ENCODE data around the gene PHOX2A.
A peak's percentile ranks its signal among the peaks of the same experiment; 100 is the strongest.

Gene PHOX2A

DNA sequence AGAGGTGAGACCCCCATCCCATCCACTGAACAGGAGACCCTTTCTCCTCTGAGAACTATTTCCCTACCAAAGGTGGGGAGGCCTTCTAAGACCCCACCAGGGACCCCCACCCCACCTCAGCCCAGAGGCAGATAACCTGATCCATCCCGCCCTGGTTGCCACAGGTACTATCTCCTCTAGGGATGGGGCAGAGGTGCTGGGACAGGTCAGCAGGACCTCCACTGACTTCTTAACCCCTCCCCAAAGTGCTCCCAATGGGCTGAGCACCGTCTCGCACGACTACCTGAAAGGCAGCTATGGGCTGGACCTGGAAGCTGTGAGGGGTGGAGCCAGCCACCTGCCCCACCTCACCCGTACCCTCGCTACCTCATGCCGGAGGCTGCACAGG is 15.1 kb downstream of the PHOX2A start:
- TF ChIP-seq, protein P1, sequence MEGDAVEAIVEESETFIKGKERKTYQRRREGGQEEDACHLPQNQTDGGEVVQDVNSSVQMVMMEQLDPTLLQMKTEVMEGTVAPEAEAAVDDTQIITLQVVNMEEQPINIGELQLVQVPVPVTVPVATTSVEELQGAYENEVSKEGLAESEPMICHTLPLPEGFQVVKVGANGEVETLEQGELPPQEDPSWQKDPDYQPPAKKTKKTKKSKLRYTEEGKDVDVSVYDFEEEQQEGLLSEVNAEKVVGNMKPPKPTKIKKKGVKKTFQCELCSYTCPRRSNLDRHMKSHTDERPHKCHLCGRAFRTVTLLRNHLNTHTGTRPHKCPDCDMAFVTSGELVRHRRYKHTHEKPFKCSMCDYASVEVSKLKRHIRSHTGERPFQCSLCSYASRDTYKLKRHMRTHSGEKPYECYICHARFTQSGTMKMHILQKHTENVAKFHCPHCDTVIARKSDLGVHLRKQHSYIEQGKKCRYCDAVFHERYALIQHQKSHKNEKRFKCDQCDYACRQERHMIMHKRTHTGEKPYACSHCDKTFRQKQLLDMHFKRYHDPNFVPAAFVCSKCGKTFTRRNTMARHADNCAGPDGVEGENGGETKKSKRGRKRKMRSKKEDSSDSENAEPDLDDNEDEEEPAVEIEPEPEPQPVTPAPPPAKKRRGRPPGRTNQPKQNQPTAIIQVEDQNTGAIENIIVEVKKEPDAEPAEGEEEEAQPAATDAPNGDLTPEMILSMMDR (IDR thresholded peaks at IDR 0.05; ENCODE audit: control insufficient read depth, insufficient read depth, low read depth, low read length, missing control alignments) = no peak
- no peak overlapping the region for H3K4me3 ChIP-seq (ENCODE audit: control insufficient read depth, low read depth, low read length)
- no peak for DNase-seq (ENCODE audit: low read depth)

DNA sequence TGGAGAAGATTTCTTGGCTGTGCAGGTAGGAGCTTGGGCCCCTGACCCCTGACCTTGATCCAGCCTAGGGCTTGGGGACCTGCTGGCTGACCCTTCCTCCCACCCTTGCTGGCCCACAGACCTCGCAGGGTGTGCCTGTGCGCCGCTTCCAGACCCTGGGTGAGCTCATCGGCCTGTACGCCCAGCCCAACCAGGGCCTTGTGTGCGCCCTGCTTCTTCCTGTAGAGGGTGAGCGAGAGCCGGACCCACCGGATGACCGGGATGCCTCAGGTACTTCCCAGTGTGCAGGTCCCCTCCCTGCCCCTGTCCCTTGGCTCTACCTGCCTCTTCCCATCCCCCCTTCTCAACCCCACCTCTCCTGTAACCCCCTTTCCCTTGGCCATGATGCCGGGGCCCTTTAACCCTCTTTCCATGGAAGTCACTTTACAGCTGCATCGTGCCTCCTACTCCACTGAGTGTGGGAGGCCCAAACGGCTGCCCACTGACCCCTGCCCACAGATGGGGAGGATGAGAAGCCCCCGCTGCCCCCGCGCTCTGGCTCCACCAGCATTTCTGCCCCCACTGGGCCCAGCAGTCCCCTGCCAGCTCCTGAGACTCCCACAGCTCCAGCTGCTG is 15.6 kb downstream of the PHOX2A start:
- no peak overlapping the region for H3K4me3 ChIP-seq (ENCODE audit: control insufficient read depth, low read depth, low read length)
- TF ChIP-seq, protein P1 (IDR thresholded peaks at IDR 0.05; ENCODE audit: control insufficient read depth, insufficient read depth, low read depth, low read length, missing control alignments) = no peak
- no peak for DNase-seq (ENCODE audit: low read depth)

DNA sequence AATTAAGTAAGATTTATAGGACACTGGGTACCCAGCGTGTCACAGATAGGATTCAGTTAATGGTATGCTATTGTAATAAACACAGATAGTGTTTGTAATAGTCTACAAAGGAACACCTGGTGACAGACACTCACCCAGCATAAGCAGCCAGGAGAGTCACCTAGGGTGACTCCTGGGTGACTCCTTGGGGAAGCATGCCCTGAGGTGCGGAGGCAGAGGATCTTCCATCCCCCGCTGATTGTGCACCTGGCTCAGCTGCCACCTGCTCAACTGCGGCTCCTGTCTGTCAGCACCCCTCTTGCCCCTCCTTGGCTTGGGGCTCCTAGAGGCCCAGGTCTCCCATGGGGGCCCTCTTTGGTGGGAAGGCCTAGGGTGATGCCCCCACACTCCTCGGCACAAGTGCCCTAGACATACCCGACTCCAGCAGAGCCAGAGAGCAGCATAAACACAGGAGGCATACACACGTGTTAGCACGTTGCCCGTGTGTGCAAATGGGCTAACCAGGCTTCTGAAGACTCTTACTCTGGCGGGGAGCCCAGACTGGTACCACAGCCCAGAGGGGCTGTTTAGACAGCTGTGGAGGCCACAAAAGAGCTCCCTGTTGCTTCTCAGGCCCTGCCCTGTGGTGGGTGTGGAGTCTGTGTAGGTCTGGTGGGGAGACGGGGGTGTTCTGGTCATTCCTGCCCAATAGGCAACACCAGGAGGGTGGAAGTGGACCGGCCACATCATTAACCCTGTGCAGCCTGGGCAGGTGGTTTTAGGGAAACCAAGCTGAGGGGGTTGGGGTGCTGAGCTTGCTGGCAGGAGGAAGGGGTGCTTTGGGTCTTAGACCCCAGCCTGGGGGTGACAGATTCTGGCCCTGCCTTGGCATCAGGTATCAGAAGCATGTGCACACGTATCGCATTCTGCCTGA is 16.4 kb downstream of the PHOX2A start:
- TF ChIP-seq, protein P1 (IDR thresholded peaks at IDR 0.05; ENCODE audit: control insufficient read depth, insufficient read depth, low read depth, low read length, missing control alignments) = no peak

DNA sequence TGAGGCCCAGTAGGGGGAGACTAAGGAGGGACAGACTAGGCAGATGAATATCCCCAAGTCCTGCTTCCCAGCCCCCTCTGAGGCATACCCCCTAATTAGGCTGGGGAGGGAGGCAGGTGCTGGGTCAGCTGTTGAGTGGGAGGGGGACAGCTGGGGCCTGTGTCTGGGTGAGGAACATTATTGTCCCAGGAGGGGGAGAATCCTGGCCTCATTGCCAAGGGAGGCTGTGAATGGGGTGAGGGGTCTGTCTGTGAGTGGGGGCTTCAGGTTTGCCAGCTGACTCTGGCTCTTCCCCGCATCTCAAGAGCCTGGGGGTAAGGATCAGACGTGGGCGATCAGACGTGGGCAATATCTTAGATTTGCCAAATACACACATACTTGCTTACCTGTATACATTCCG is 17.3 kb downstream of the PHOX2A start:
- TF ChIP-seq, protein P1 (IDR thresholded peaks at IDR 0.05; ENCODE audit: control insufficient read depth, insufficient read depth, low read depth, low read length, missing control alignments) = no peak
- no peak overlapping the region for H3K4me3 ChIP-seq (ENCODE audit: control insufficient read depth, low read depth, low read length)
- DNase-seq (ENCODE audit: low read depth) = no peak

More for the DNA sequence above, 16.4 kb downstream of the PHOX2A start:
- DNase-seq (ENCODE audit: low read depth) = no peak
- H3K4me3 ChIP-seq (ENCODE audit: control insufficient read depth, low read depth, low read length) = no peak overlapping the region

DNA sequence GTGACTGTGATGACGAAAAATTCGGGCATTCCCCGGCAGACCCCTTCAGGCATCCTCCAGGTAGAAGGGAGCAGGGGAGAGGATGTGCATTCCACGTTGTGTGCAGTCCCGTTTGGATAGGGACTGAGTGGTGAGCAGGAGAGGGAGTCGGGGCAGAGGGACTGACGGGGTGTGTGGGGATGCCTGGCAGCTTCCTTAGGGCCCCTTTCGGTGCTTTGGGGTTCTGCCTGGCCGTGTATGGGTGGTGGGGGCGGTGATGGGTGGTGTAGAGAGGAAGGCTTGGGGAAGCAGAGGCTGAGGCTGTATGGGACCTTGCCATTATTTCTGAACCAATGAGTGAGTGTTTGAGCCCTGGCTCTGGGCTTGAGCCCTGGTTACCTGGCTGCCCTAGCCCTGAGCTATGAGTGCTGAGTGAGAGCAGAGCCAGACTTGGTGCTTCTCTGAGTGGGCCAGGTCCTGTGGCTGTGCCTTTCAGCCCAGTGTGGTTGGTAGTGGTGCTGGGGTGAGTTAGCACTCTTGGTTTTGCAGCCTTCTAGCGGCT is 18.5 kb downstream of the PHOX2A start:
- no peak for DNase-seq (ENCODE audit: low read depth)
- TF ChIP-seq, protein P1 (IDR thresholded peaks at IDR 0.05; ENCODE audit: control insufficient read depth, insufficient read depth, low read depth, low read length, missing control alignments) = no peak
- peak overlapping the region; percentile 92 for H3K4me3 ChIP-seq (ENCODE audit: control insufficient read depth, low read depth, low read length)

DNA sequence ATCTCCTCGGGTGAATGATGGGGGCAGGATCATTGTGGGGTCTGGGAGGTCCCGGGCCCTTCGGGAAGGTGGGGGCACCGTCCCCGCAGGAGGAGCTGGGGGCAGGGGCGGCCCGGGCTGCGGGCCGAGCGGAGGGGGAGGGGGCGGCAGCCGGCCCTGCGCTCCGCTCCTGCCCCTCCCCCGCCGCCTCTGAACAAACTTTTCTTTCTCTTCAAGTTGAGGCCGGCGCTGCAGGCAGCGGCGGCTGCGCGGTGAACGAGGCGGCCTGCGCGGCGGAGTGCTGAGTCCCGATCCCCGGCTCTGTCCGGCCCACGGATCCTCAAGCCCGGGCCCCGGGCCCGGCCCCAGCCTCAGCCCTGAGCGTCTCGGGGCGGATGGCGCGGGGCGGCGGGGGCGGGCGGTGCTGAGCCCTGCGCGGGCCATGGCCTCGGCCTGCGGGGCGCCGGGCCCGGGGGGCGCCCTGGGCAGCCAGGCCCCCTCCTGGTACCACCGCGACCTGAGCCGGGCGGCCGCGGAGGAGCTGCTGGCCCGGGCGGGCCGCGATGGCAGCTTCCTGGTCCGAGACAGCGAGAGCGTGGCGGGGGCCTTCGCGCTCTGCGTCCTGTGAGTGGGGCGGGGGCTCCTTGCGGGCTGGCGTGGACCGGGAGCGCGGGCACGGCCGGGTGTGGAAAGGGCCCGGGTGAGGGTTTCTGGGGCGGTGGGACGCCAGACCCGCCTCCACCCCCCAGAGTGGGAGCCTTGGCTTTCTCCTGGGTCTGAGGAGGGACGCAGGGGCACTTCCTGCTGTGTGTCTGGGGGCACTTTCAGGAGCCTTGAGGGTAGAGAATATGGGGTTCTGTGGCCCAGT is 19.2 kb downstream of the PHOX2A start, which contains the start of gene INPPL1:
Gene INPPL1 (plus strand): TSS at position 204 of the 847 bp plus-strand sequence. CDS start 218 bp downstream, at position 422.
- H3K4me3 ChIP-seq (ENCODE audit: control insufficient read depth, low read depth, low read length) = peak within 1 kb of the TSS; percentile 92
- TF ChIP-seq, protein P1 (IDR thresholded peaks at IDR 0.05; ENCODE audit: control insufficient read depth, insufficient read depth, low read depth, low read length, missing control alignments) = no peak
- no peak for DNase-seq (ENCODE audit: low read depth)

All from AG09309 (cell line).